Activated naive CD8-positive, alpha-beta T cell treated with anti-CD3 and anti-CD28 coated beads, Interleukin-2, amount 10 ng/mL, durations not matched to agents 7 days and 5 days (primary cell): ENCODE results near the gene VOPP1. TPM values are rescaled to one million over a fixed set of nuclear protein-coding genes. Genes with fewer than 3 reads are reported as not detected.

Experiments used
- ATAC-seq: fragments of 150-1000 bp; cut with Tn5 transposase; one replicate; pipeline ENCODE4 v1.10.0; 2021; ENCODE audit warnings: low read depth, moderate library complexity
- POLR2A ChIA-PET: fragments of 350-600 bp; sonication (Branson Sonifier 250); formaldehyde crosslinking; loops from one replicate; lab custom pipeline; 2021; ENCODE audit warnings: antibody characterized with exemption; lab: Charles Lee
- DNase-seq: peaks from one replicate; pipeline ENCODE4 v3.0.0; 2021
- H3K27ac Mint-ChIP-seq: one replicate; pipeline ENCODE4 v1.8.0; 2022; ENCODE audit warnings: mild to moderate bottlenecking, mixed read lengths
- H3K27me3 Mint-ChIP-seq: one replicate; pipeline ENCODE4 v1.8.0; 2022; ENCODE audit warnings: mild to moderate bottlenecking, moderate library complexity, mixed read lengths
- H3K36me3 Mint-ChIP-seq: one replicate; pipeline ENCODE4 v1.8.0; 2021; ENCODE audit warnings: mild to moderate bottlenecking, mixed read lengths
- H3K4me1 Mint-ChIP-seq: one replicate; pipeline ENCODE4 v1.8.0; 2021; ENCODE audit warnings: mixed read lengths
- H3K4me3 Mint-ChIP-seq: one replicate; pipeline ENCODE4 v1.8.0; 2022; ENCODE audit warnings: mild to moderate bottlenecking, moderate library complexity, mixed read lengths
- H3K9me3 Mint-ChIP-seq: one replicate; pipeline ENCODE4 v1.8.0; 2021; ENCODE audit warnings: mixed read lengths
- total RNA-seq, 2 experiments: library from RNA; stranded (reverse); gene quantifications; one replicate each; pipeline ENCODE4 v1.2.3, GENCODE V29; 2021

Gene VOPP1
- total RNA-seq, 2 experiments from 2014 or later, result 50.0 to 50.1 TPM

GRCh38 chr7:55504093-55504859 lies 68.0 kb downstream of the VOPP1 start:
- Mint-ChIP-seq H3K27me3 (no peaks in the 10 kb centered on the region), H3K9me3 (no peaks in the 10 kb centered on the region), H3K4me1 (peaks cover 9% of the 10 kb centered on the region), H3K4me3 (no peak overlapping the region), H3K36me3 (peaks cover 8% of the 10 kb centered on the region), H3K27ac (no peak overlapping the region)
- ATAC-seq (no peak), DNase-seq (no peak)
- POLR2A ChIA-PET, result no interaction called here

GRCh38 chr7:55502858-55503440 lies 69.4 kb downstream of the VOPP1 start:
- DNase-seq (no peak), ATAC-seq (no peak)
- Mint-ChIP-seq H3K9me3 (no peaks in the 10 kb centered on the region), H3K36me3 (peaks cover 10% of the 10 kb centered on the region), H3K4me3 (no peak overlapping the region), H3K27ac (no peak overlapping the region), H3K4me1 (peaks cover 16% of the 10 kb centered on the region), H3K27me3 (no peaks in the 10 kb centered on the region)
- POLR2A ChIA-PET, result no interaction called here

GRCh38 chr7:55502124-55502857 lies 70.0 kb downstream of the VOPP1 start:
- Mint-ChIP-seq H3K27ac (no peak overlapping the region), H3K4me3 (no peak overlapping the region), H3K27me3 (no peaks in the 10 kb centered on the region), H3K36me3 (peaks cover 6% of the 10 kb centered on the region), H3K4me1 (peaks cover 16% of the 10 kb centered on the region), H3K9me3 (no peaks in the 10 kb centered on the region)
- POLR2A ChIA-PET, result no interaction called here
- no peak for ATAC-seq
- no peak for DNase-seq

- DNase-seq (no peak), ATAC-seq (no peak)
- Mint-ChIP-seq H3K27ac (no peak overlapping the region), H3K4me3 (no peak overlapping the region), H3K9me3 (no peaks in the 10 kb centered on the region), H3K27me3 (no peaks in the 10 kb centered on the region), H3K4me1 (peaks cover 16% of the 10 kb centered on the region), H3K36me3 (peaks cover 4% of the 10 kb centered on the region)
- POLR2A ChIA-PET, result no interaction called here
These were observed 70.7 kb downstream of the VOPP1 start for GRCh38 chr7:55501611-55502010.

GRCh38 chr7:55500117-55500756 lies 72.1 kb downstream of the VOPP1 start:
- H3K27me3 Mint-ChIP-seq, result no peaks in the 10 kb centered on the region
- H3K27ac Mint-ChIP-seq, result no peak overlapping the region
- H3K4me3 Mint-ChIP-seq, result no peak overlapping the region
- peaks cover 14% of the 10 kb centered on the region for H3K4me1 Mint-ChIP-seq
- H3K36me3 Mint-ChIP-seq, result peaks cover 3% of the 10 kb centered on the region
- DNase-seq (no peak), ATAC-seq (no peak)
- POLR2A ChIA-PET, result no interaction called here
- H3K9me3 Mint-ChIP-seq, result no peaks in the 10 kb centered on the region

GRCh38 chr7:55499591-55499990 lies 72.7 kb downstream of the VOPP1 start:
- DNase-seq (no peak), ATAC-seq (no peak)
- peaks cover 3% of the 10 kb centered on the region for H3K36me3 Mint-ChIP-seq
- POLR2A ChIA-PET, result no interaction called here
- peaks cover 12% of the 10 kb centered on the region for H3K4me1 Mint-ChIP-seq
- no peak overlapping the region for H3K27ac Mint-ChIP-seq
- no peak overlapping the region for H3K4me3 Mint-ChIP-seq
- no peaks in the 10 kb centered on the region for H3K27me3 Mint-ChIP-seq
- no peaks in the 10 kb centered on the region for H3K9me3 Mint-ChIP-seq

GRCh38 chr7:55498770-55499169 lies 73.5 kb downstream of the VOPP1 start:
- no peak overlapping the region for H3K27ac Mint-ChIP-seq

GRCh38 chr7:55498142-55498541 lies 74.2 kb downstream of the VOPP1 start:
- Mint-ChIP-seq H3K9me3 (no peaks in the 10 kb centered on the region), H3K27me3 (no peaks in the 10 kb centered on the region), H3K27ac (peak overlapping the region; percentile 67), H3K4me1 (peaks cover 12% of the 10 kb centered on the region), H3K4me3 (no peak overlapping the region), H3K36me3 (peaks cover 3% of the 10 kb centered on the region)
- POLR2A ChIA-PET, result no interaction called here
- DNase-seq (no peak), ATAC-seq (peak; percentile 81)

More at GRCh38 chr7:55498770-55499169, 73.5 kb downstream of the VOPP1 start:
- Mint-ChIP-seq H3K27me3 (no peaks in the 10 kb centered on the region), H3K36me3 (peaks cover 3% of the 10 kb centered on the region), H3K4me3 (no peak overlapping the region), H3K9me3 (no peaks in the 10 kb centered on the region), H3K4me1 (peaks cover 11% of the 10 kb centered on the region)
- no peak for DNase-seq
- no peak for ATAC-seq
- POLR2A ChIA-PET, result no interaction called here

- H3K4me3 Mint-ChIP-seq, result no peak overlapping the region
- H3K27ac Mint-ChIP-seq, result no peak overlapping the region
- no peak for DNase-seq
- peaks cover 12% of the 10 kb centered on the region for H3K4me1 Mint-ChIP-seq
- H3K9me3 Mint-ChIP-seq, result no peaks in the 10 kb centered on the region
- ATAC-seq, result peak; percentile 8
- POLR2A ChIA-PET, result no interaction called here
- H3K27me3 Mint-ChIP-seq, result no peaks in the 10 kb centered on the region
- peaks cover 6% of the 10 kb centered on the region for H3K36me3 Mint-ChIP-seq
These were observed 74.8 kb downstream of the VOPP1 start for GRCh38 chr7:55497521-55497920.

- DNase-seq (no peak), ATAC-seq (no peak)
- peaks cover 12% of the 10 kb centered on the region for H3K4me1 Mint-ChIP-seq
- H3K36me3 Mint-ChIP-seq, result peaks cover 6% of the 10 kb centered on the region
- no peaks in the 10 kb centered on the region for H3K27me3 Mint-ChIP-seq
- POLR2A ChIA-PET, result no interaction called here
- H3K27ac Mint-ChIP-seq, result no peak overlapping the region
- H3K9me3 Mint-ChIP-seq, result no peaks in the 10 kb centered on the region
- no peak overlapping the region for H3K4me3 Mint-ChIP-seq
These were observed 75.4 kb downstream of the VOPP1 start for GRCh38 chr7:55496906-55497305.

GRCh38 chr7:55494951-55495350 lies 77.4 kb downstream of the VOPP1 start:
- ATAC-seq, result no peak
- no peak for DNase-seq
- Mint-ChIP-seq H3K4me3 (no peak overlapping the region), H3K27me3 (no peaks in the 10 kb centered on the region), H3K27ac (no peak overlapping the region), H3K9me3 (no peaks in the 10 kb centered on the region), H3K36me3 (peaks cover 6% of the 10 kb centered on the region), H3K4me1 (peaks cover 12% of the 10 kb centered on the region)
- POLR2A ChIA-PET, result no interaction called here

GRCh38 chr7:55493408-55493807 lies 78.9 kb downstream of the VOPP1 start:
- no peaks in the 10 kb centered on the region for H3K9me3 Mint-ChIP-seq
- POLR2A ChIA-PET, result no interaction called here
- DNase-seq (no peak), ATAC-seq (no peak)
- peaks cover 15% of the 10 kb centered on the region for H3K4me1 Mint-ChIP-seq
- peaks cover 11% of the 10 kb centered on the region for H3K36me3 Mint-ChIP-seq
- no peak overlapping the region for H3K4me3 Mint-ChIP-seq
- H3K27ac Mint-ChIP-seq, result no peak overlapping the region
- H3K27me3 Mint-ChIP-seq, result no peaks in the 10 kb centered on the region

GRCh38 chr7:55491346-55491745 lies 81.0 kb downstream of the VOPP1 start:
- POLR2A ChIA-PET, result no interaction called here
- no peaks in the 10 kb centered on the region for H3K9me3 Mint-ChIP-seq
- DNase-seq (no peak), ATAC-seq (no peak)
- peaks cover 13% of the 10 kb centered on the region for H3K36me3 Mint-ChIP-seq
- no peaks in the 10 kb centered on the region for H3K27me3 Mint-ChIP-seq
- peaks cover 21% of the 10 kb centered on the region for H3K4me1 Mint-ChIP-seq
- no peak overlapping the region for H3K27ac Mint-ChIP-seq
- H3K4me3 Mint-ChIP-seq, result no peak overlapping the region
